Spleen (tissue), 7 donors: Measurements from ENCODE around the gene MRPS10.

ENCODE experiments used
- CTCF ChIP-seq, 11 experiments: fragments of 200-600 bp in 7 of 11; fragments of 450-650 bp in 4 of 11; sonication (generic) in 4 of 11; IDR thresholded peaks in 8 of 11; conservative IDR thresholded peaks in 3 of 11; 1 replicate in 7 of 11; 2 replicates in 4 of 11; pipeline versions ENCODE4 v1.4.0 to v1.8.0; 2016 to 2021; ENCODE audit warnings: antibody characterized with exemption in 11 of 11, inconsistent platforms in 4 of 11, mild to moderate bottlenecking in 1 of 11
- POLR2A ChIP-seq, 3 donors: fragments of 450-650 bp; IDR thresholded peaks; one replicate each; pipeline ENCODE4 v1.5.1; 2017; ENCODE audit warnings: antibody characterized with exemption in 3 of 3, mild to moderate bottlenecking in 1 of 3
- POLR2AphosphoS5 ChIP-seq, 3 donors: sonication (generic); formaldehyde crosslinking; IDR thresholded peaks; one replicate each; pipeline ENCODE4 v1.5.1; 2017; ENCODE audit warnings: antibody characterized with exemption in 3 of 3
- donor health status: DM: no; HTN: no; CAD: no; lungs with moderate emphysema.
- donor health status: DM: no; HTN: no; CAD: no.
- donor health status: DM: no; HTN: no; CAD: no.

GRCh38 chr6:42236030-42236429 is 18.4 kb upstream of the MRPS10 start:
- TF ChIP-seq CTCF (IDR thresholded peaks at IDR 0.05 in 8 of 11, conservative IDR thresholded peaks at IDR 0.05 in 3 of 11): no peak
- no peak for TF ChIP-seq POLR2A (IDR thresholded peaks at IDR 0.05)
- no peak for TF ChIP-seq POLR2AphosphoS5 (IDR thresholded peaks at IDR 0.05)
